NCI-H2171 (cell line): ENCODE data around the gene TADA2B.
A peak's percentile ranks its signal among the peaks of the same experiment; 100 is the strongest.
"Not testable (repeated sequence)": the region's sequence is repeated elsewhere in the genome, so short reads cannot be mapped to it uniquely, and the experiment has no call there.

Experiments
- DNase-seq: peaks from one replicate; lab custom pipeline; 2025; lab: John Stamatoyannopoulos, UW

TADA2B gene

DNA sequence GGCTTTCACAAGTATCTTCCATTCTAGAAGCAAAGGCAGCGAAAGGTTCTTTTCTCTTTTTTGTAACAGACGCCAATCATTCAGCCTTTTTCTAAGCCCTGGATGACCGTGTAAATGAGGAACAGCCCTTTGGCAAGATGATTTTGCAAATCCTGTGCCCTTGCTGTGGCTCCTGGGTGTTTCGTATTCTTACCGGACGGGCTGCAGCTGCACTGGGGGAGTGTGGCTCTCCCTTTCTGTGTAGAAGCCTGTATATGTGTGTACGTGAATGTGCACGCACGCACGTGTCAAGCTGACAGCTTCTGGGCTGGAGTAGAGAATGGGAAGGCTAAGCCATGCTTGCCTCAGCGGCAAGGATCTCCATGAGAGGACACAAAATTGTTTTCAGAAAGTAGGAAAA is 16.5 kb downstream of the TADA2B start:
- no peak for DNase-seq

DNA sequence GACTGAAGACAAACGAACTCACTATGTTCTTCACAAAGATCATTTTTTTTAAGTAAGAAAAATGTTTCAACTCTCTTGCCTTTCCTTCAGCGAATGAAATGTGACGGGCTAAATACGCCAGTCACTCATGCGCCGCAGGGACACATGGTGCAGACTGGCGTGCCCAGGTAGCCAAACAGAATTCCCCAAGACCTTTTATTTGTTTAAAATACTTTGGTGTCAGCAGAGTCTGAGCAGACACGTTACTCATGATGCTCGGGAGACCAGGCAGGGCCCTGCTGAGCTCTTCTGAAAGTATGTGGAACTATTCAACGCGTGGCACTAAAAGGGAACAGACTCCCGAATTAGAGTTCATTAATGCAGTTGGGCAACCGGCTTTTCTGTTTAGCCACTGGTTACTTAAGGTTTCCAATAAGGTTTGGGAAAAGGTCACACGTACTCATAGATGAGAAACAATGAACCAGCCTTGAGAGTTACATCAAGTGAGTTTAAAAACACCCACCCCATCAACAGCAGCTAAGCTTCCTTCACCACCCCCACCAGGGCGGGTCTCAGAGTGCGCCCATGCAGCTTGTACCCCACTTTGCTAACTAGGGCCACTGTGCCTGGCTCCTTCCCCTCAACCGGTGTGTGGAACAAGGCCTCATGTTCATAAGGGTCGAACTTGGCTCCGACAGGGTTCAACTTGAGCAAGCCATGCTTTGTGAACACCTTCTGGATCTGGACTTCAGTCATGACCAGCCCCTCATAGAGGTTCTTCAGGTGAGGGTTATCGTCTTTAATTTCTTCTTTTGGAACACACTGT is 17.4 kb downstream of the TADA2B start:
- no peak for DNase-seq

DNA sequence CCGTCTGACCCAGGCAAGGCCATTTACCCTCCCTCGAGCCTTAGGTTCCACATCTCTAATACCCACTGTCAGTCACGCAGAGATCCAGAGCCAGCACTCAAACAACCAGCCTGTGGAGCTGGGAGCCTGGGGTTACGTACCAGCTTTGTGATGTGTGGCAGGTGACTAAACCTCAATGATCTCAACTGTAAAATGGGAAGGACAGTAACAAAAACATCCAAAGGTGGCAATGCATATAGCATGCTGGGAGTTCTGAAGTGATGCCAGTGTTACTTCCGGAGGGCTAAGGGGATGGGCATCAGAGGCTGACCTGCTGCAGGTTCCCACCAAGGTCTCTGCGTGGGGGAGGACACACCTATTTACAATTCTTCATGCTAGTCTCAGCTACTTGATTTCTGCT is 18.6 kb downstream of the TADA2B start:
- DNase-seq: no peak

DNA sequence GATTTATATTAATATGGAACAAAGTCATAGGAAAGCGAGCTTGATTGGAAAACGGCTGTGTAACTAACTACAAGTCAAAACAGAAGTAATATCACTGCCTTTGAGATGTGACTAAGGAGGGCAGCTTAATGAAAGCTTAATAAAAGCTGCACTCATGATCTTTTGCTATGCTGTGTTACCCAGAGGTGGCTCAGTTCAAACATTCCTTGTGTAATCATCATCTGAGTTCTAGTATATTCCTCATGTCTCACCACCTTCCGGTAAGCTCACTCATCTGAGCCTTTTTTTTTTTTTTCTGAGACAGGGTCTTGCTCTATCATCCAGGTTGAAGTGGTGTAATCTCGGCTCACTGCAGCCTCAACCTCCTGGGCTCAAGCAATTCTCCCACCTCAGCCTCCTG is 19.6 kb downstream of the TADA2B start:
- no peak for DNase-seq

DNA sequence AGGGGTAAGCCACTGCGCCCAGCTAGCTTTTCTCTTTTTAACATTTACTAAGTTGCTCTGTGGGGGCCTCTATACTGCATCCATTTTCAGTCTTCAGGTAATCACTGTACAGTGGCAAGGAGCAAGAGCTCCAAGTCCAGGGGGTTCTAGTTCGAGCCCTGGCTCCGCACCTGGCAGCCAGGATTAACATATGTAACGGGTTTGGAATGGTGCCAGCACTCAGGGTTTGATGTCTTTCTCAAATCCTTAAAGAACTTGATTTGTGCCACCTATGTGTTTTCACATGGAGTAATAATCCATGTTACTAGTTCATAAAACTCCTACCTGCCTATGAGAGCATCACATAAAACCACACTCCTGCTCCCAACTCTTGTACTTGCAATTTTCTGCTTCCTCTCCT is 20.2 kb downstream of the TADA2B start:
- no peak for DNase-seq

DNA sequence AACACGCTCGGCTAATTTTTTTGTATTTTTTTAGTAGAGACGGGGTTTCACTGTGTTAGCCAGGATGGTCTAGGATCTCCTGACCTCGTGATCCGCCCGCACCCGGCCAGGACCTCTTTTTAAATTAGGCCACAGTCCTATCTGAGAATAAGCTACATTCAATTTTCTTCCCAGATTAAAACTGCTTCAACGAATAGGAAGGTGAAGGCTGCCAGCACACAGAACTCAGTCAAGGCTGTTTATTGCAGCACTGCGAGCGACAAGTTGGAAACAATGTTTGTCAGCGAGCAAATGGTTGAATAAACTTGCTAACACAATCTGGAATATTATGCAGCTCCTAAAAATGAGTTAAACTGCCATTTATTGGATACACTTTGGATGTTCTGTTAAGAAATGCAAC is 22.8 kb downstream of the TADA2B start:
- DNase-seq: no peak

DNA sequence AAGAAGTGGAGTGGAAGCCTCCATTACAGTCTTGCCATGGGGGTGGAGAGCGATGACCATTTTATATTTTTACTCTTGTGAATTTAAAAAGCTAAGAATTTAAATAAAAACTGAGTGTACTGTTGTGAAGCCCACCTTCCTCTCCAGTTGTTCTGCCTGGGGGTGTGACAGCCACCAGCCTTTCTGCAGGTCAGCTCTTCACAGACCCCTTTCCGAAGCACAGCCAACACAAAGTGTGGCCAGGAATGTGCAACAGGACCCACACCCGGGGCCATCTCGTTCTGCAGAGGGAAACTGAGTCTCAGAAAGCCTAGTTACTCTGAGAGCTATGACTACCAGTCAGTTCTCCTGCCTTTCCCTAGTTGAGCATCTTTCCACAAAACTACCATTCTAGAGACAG is 23.3 kb downstream of the TADA2B start:
- no peak for DNase-seq

DNA sequence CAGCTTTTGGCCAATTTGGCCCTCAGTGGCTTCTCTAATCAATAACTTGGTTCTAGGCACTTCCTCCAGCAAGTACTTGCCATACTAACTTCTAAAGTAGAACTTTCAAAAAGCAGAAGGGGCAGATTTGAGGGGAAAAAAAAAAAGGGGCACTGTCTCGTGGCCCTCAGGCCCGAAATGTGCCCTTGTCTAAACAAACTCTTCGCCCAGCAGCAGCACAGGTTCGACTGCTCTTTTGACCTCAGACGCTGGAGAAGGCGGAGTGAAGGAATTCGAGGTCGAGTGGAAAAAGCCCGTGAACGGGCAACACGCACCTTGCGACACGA is 23.9 kb downstream of the TADA2B start:
- no peak for DNase-seq

DNA sequence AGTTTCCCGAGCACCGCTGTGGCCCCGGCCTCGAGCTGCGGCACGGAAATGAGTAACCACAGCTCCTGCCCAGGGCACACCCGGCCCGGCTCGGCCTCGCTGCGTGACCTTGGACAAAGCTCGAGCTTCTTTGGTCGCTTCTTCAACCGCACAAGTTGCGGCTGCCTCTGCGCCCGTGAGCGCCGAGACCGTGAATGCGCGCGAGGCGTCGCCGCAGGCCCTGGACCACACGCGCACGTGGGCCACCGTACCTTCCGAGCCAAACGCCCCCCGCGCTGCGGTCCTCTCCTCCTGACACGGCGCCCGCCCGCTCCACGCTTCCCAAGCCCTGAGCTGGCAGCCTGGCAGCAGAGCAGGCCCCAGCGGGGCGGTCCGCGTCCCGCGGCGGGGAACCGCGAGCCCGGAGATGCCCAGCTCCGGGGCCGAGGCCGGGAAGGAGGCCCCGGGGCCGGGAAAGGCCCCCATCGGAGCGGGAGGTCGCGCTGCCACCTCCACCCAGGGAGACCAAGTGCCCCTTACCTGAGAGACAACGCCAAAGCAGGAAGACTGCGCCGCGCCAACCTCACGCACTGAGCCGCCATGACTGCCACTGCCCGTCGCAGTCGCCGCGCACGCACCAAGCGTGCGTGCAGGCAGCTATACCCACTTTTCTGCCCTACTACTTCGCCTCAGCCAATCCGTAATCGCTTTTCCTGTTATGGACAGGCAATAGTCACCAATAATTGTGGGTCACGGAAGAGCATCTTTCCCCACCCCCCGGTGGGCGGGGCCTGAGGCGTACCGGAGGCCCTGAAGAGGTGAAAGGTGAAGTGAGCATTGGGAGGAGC is 24.5 kb downstream of the TADA2B start, which contains the start of gene GRPEL1:
Gene GRPEL1, minus strand, starts transcription at position 613 of the 827 bp plus-strand sequence. Its CDS starts 32 bp downstream, at position 581.
- DNase-seq: peak; percentile 86

DNA sequence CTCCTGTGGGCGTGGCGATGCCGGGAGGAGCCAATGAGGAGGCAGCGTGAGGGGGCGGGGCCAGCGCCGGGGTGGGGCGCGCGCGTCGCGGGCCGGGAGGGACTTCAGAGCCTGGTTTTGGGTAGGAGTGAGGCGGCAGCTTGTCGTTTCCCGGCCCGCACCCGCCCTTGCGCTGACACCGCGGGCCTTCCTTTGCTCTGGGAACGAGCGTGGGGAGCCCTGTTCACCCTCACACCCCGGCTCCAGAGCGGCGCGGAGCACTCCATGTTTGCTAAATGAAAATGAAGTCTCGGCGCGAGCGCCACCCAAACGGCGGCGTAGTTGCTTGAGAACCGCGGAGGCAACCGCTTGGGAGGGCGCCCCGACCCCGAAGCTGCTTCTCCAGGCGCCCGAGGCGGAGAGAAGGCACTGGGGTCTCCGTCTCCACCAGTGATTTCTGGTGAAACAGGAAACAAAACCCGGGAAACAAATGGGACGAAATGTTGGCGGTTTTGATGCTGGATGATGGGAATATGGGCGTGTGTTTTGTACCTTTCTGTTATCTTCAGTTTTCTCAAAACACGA is 25.2 kb downstream of the TADA2B start:
- no peak for DNase-seq

DNA sequence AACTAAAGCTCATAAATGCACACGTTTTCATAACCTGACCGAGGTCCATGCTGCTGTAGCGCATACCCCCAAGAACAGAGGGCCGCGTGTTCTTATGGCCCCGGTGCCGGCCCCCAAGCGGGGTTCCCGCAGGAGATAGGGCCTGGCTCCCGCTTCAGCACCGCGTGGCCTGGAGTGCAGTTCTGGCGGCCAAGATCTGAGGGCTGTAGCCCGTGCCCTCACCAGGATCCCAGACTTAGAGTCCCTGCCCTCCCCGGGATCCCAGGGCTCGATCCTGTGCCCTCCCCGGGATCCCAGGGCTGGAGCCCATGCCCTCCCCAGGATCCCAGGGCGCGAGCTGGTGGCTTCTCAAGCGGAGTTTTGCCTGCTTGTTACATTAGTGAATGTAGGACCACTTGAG is 25.7 kb downstream of the TADA2B start:
- DNase-seq: no peak

DNA sequence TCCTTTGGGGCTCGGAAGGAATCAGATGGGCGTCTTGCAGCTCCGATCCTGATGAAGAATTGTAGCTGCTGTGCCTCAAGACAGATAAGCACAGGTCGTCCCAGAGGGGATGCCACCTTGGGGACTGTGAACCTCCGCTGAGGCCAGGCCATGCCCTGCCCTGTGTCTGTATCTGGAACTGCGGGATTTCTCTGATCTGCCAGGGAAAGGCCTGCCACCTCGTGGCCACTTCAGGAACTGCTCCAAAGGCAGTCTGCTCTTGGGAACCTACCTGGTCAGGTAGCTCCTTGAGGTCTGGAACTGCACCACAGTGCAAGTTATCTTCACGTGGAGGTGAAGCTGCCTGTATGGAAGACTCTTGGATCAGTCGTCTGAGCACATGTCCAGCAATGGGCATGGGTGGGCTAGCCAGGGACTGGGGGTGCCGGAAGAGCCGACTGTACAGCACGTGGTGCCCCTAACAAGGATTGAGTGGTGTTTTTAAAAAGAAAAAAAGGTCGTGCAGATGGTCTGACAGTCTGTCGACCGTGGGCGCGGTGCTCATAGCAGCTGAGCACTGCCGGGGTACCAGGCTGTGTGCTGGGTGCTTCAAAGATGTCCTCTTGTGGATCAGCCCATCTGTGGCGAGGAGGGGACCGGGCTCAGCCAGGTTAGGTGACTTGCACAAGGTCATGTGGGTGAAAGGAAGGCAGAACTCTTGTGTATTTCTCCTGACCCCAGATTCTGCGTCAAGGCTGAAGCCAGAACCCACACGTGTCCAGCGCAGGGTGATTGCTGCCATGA is 27.7 kb downstream of the TADA2B start:
- DNase-seq: peak; percentile 51

DNA sequence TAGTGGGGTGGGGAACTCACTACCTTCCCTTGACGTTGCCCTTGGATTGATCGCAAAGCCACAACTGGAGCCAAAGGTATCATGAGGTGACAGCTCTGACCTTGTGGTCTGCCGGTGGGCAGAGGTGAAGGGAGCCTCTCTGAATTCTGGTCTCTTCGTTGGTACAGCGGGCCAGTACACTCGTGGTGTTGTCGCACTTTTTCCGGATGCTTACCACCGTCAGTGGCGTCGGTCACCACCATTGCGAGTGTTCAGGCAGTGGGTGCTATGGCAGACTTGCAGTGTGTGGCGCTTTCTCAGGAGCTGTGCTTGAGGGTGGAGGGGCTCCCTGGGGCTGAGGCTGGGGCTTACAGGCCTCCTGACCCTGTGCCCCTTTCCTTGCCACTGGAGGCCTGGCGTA is 29.9 kb downstream of the TADA2B start:
- DNase-seq: no peak

DNA sequence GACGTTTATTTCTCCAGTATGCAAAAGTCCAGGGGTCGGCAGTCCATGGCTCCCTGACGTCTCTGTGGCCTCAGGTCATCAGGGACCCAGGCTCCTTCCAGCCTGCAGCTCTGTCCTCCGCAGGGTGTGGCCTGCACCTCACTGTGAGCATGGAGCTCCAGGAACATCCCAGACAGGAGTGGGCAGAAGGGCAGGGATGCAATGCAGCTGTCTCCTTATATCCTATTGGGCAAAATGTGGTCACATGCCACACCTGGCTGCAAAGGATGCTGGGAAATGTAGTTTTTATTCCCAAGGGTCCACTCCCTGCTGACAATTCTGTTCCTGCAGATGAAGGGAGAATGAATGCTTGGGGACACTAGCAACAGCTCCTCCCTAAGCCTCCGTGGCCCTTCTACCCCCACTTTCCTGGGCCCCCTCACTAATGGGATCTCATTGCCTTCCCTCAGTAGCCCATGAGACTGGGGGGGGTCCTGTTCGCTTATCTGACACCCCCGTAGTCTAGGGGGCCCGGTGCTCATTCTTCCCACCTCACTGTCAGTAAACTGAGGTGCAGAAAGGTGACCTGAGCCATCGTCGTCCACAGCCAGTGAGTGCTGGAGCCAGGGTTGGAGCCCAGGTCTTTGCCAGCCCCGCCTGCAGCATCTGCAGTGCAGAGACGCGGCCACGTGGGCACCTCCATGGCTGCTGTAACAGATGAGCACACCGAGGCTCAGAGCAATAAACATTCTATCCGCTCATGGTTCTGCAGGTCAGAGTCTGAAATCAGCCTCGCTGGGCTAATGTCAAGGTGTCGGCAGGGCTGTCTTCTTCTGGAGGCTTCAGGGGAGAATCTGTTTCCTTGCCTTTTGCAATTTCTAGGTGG is 30.6 kb downstream of the TADA2B start:
- DNase-seq: peak; percentile 47

DNA sequence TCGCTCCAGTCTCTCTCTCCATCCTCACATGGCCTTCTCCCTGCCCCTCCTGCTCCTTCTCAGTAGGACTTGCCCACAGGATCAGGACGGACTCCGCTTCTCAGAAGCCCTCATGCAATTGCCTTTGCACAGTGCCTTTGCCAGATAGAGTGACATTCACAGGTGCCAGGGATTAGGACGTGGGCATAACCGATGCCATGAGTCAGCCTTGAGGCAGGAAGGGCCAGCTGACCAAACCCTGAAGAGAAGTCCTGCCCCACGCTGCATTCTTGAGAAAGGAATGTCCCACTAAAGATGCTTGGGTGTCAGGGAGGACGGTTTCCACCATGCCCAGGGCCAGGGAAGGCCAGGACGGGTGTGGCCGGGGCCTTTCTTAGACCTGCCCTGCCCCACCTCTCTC is 31.3 kb downstream of the TADA2B start:
- DNase-seq: no peak

DNA sequence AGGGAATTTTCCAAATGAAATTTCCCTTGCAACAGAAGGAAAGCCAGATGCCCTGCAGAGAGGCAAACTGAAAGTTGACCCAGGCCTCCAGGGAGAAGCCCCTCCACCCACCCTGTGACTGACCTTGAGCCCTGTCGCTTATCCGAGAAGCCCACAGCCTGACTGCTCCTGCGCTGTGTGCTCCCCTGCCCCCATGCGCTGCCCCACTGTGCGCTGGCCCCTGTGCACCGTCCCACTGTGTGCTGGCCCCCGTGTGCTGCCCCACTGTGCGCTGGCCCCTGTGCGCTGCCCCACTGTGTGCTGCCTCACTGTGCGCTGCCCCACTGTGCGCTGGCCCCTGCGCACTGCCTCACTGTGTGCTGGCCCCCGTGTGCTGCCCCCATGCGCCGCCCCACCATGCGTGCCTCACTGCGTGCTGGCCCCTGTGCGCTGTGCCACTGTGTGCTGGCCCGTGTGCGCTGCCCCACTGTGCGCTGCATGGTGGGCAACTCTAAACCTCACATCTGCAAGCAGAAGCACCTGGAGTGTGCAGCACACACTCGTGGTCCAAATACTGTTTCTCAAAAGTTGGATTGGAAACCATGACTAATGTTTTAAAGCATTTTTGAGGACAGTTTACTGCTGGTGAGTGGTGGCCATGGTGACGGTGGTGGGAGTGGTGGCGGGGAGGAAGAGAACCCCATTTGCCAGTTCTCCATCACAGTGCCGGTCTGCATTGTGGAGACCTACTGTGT is 33.0 kb downstream of the TADA2B start:
- DNase-seq: no peak

DNA sequence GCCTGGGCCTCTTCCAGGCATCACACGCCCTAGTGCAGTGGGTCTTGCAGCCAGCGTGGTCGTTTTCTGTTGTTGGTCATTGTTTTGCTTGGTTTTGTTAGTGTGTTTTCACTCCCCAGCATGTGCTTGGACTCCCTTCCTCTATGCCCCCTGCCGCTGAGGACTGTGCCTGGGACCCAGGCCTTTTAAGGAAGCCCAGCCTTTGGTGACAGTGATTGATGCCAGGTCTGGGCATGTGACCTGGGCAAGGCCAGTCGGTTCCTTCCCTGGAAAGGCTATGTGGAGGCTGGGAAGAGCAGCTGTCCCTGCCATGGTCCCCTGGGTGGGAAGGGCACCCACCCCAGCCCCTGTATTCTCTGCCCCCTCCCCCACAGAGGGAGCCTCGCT is 33.5 kb downstream of the TADA2B start:
- DNase-seq: no peak

DNA sequence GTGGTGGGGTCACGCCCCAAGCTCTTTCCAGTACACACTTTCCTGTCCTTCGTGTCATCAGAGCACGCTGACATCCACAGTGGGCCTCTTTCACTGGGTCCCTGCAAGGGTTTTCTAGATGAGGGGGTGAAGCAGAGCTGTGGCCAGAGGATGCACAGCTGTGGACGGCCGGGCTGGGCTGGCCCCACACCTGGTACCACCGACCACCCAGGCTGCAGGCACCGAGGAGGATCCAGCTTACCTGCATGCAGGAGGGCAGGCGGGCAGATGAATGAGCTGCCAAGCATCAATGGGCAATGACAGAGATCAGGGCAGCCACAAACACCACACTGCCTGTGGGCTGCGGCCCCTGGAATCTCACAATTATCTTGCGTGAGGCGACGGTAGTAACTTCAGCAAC is 34.2 kb downstream of the TADA2B start:
- no peak for DNase-seq

DNA sequence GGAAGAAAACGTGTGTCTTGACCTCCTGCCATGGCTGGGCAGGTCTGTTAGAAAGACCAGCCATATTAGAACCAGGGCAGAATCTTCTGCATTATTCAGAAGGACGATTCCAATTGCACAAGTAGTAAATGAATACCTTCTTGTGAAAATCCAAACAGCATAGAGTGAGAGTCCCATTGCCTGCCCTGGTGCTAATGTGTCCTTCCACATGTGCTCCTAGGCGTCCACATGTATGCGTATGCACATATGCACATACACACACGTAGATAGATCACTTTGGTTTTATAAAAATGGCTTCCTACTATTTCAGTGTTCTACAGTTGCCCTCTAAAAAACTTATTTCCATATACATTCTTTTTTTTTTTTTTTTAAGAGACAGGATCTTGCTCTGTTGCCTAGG is 34.9 kb downstream of the TADA2B start:
- no peak for DNase-seq

DNA sequence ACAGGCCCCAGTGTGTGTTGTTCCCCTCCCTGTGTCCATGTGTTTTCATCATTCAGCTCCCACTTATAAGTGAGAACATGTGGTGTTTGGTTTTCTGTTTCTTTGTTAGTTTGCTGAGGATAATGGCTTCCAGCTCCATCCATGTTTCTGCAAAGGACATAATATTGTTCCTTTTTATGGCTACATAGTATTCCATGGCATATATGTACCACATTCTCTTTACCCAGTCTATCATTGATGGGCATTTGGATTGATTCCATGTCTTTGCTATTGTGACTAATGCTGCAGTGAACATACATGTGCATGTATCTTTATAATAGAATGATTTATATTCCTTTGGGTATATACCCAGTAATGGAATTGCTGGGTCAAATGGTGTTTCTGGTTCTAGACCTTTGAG is 36.3 kb downstream of the TADA2B start:
- not testable (repeated sequence) for DNase-seq

DNA sequence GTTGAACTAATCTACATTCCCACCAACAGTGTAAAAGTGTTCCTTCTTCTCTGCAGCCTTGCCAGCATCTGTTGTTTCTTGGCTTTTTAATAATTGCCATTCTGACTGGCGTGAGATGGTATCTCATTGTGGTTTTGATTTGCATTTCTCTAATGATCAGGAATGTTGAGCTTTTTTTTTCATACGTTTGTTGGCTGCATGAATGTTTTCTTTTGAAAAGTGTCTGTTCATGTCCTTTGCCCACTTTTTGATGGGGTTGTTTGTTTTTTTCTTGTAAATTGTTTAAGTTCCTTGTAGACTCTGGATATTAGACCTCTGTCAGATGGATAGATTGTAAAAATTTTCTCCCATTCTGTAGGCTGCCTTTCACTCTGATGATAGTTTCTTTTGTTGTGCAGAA is 36.7 kb downstream of the TADA2B start:
- not testable (repeated sequence) for DNase-seq
